HCT116 (cell line): Measurements from ENCODE around the gene CAVIN2. TPM values are rescaled to one million over a fixed set of nuclear protein-coding genes. Genes with fewer than 3 reads are reported as not detected.

Experiments
- ATAC-seq: fragments of 200-7000 bp; cut with Tn5 transposase; 2 replicates; pipeline ENCODE4 v1.9.1; 2020; ENCODE audit warnings: mild to moderate bottlenecking, moderate library complexity
- BruUV-seq: library from RNA; stranded (reverse); fragments of 400-500 nt; replicated peaks from 2 replicates; lab custom pipeline; 2021; lab: Mats Ljungman, UMichigan
- CTCF ChIA-PET: fragments of 300-600 bp; sonication (Branson Sonifier 250); formaldehyde crosslinking; loops from one replicate; lab custom pipeline; 2021; ENCODE audit warnings: antibody characterized with exemption; lab: Charles Lee
- POLR2A ChIA-PET: fragments of 300-600, 350-600 bp; sonication (Branson Sonifier 250); formaldehyde crosslinking; loops from one replicate; lab custom pipeline; 2021; ENCODE audit warnings: antibody characterized with exemption; lab: Charles Lee
- RAD21 ChIA-PET, 2 experiments: fragments of 300-600 bp; sonication (Branson Sonifier 250); formaldehyde crosslinking; loops; one replicate each; lab custom pipeline; 2023; ENCODE audit warnings: low total read pairs in 2 of 2; ENCODE audit not compliant: uncharacterized antibody in 2 of 2, unreplicated experiment in 2 of 2, low non-redundant PET in 1 of 2; lab: Charles Lee
- DNase-seq: peaks from one replicate; pipeline ENCODE4 v3.0.0-alpha.2; 2010; ENCODE audit warnings: low read depth, low spot score
- H2AFZ ChIP-seq: fragments of 200-600 bp; shearing (Covaris generic), sonication (generic); 2 replicates; pipeline ENCODE4 v1.6.1; 2017; ENCODE audit warnings: low read depth, mixed run types, mixed read lengths, antibody characterized with exemption, low read length; ENCODE audit not compliant: poor library complexity, severe bottlenecking
- H3K27ac ChIP-seq: 2 replicates; pipeline ENCODE4 v1.5.1; 2012; ENCODE audit warnings: low read depth, low read length
- H3K27me3 ChIP-seq: fragments of 200-600 bp; sonication (generic); 2 replicates; pipeline ENCODE4 v1.6.1; 2016; ENCODE audit warnings: mixed run types, low read length, mixed read lengths; ENCODE audit not compliant: insufficient read depth
- H3K36me3 ChIP-seq, 2 experiments: fragments of 200-500 bp in 1 of 2; fragments of 200-600 bp in 1 of 2; sonication (Bioruptor generic) in 1 of 2; sonication (generic) in 1 of 2; 2 replicates each; pipeline versions ENCODE4 v1.5.1 to v1.6.1; 2014 to 2016; ENCODE audit warnings: low read length in 2 of 2, inconsistent platforms in 1 of 2, mixed read lengths in 1 of 2, mixed run types in 1 of 2; ENCODE audit not compliant: insufficient read depth in 2 of 2, control insufficient read depth in 1 of 2
- H3K4me1 ChIP-seq, 2 experiments: fragments of 200-600 bp in 1 of 2; sonication (generic) in 1 of 2; 2 replicates each; pipeline versions ENCODE4 v1.5.1 to v1.6.1; 2012 to 2017; ENCODE audit warnings: low read length in 2 of 2, inconsistent platforms in 1 of 2, mild to moderate bottlenecking in 1 of 2, mixed read lengths in 1 of 2, mixed run types in 1 of 2, moderate library complexity in 1 of 2; ENCODE audit not compliant: insufficient read depth in 2 of 2, control insufficient read depth in 1 of 2
- H3K4me2 ChIP-seq: fragments of 200-600 bp; sonication (generic); 2 replicates; pipeline ENCODE4 v1.6.1; 2017; ENCODE audit warnings: mixed run types, low read length, mixed read lengths
- H3K4me3 ChIP-seq, 2 experiments: fragments of 200-600 bp in 1 of 2; sonication (generic) in 1 of 2; replicated peaks in 1 of 2; 2 replicates each; pipeline ENCODE4 v1.5.1; 2011 to 2016; ENCODE audit warnings: low read length in 2 of 2, control low read depth in 1 of 2, low read depth in 1 of 2, mild to moderate bottlenecking in 1 of 2, mixed read lengths in 1 of 2, mixed run types in 1 of 2
- H3K79me2 ChIP-seq: fragments of 200-600 bp; sonication (generic); 2 replicates; pipeline ENCODE4 v1.6.1; 2017; ENCODE audit warnings: mild to moderate bottlenecking, mixed run types, low read length, moderate library complexity, mixed read lengths; ENCODE audit not compliant: insufficient read depth
- H3K9ac ChIP-seq: fragments of 200-600 bp; sonication (generic); 2 replicates; pipeline ENCODE4 v1.6.1; 2016; ENCODE audit warnings: low read length, mixed read lengths
- H3K9me2 ChIP-seq: fragments of 200-600 bp; sonication (generic), shearing (Covaris generic); 2 replicates; pipeline ENCODE4 v1.6.1; 2017; ENCODE audit warnings: mixed run types, mild to moderate bottlenecking, moderate library complexity; ENCODE audit not compliant: insufficient read depth
- H3K9me3 ChIP-seq, 2 experiments: fragments of 200-500 bp in 1 of 2; fragments of 200-600 bp in 1 of 2; sonication (Bioruptor generic) in 1 of 2; sonication (generic) in 1 of 2; 2 replicates each; pipeline ENCODE4 v1.6.1; 2014 to 2017; ENCODE audit warnings: low read length in 2 of 2, mixed read lengths in 2 of 2, inconsistent platforms in 1 of 2, low read depth in 1 of 2, mild to moderate bottlenecking in 1 of 2, mixed run types in 1 of 2, moderate library complexity in 1 of 2; ENCODE audit not compliant: control insufficient read depth in 1 of 2, insufficient read depth in 1 of 2
- H4K20me1 ChIP-seq: fragments of 200-600 bp; sonication (generic), shearing (Covaris generic); 2 replicates; pipeline ENCODE4 v1.6.1; 2017; ENCODE audit warnings: mixed run types, mild to moderate bottlenecking, moderate library complexity; ENCODE audit not compliant: insufficient read depth
- ATF3 ChIP-seq: IDR thresholded peaks from 2 replicates; pipeline ENCODE4 v1.6.1; 2012
- CEBPB ChIP-seq: IDR thresholded peaks from 2 replicates; pipeline ENCODE4 v1.6.1; 2012; ENCODE audit warnings: low read depth
- EGR1 ChIP-seq: IDR thresholded peaks from 2 replicates; pipeline ENCODE4 v1.6.1; 2012; ENCODE audit warnings: low read depth
- EZH2 ChIP-seq: fragments of 200-600 bp; sonication (generic); IDR thresholded peaks from 2 replicates; pipeline ENCODE4 v1.6.1; 2017; ENCODE audit warnings: antibody characterized with exemption, mixed run types
- FOSL1 ChIP-seq: IDR thresholded peaks from 2 replicates; pipeline ENCODE4 v1.6.1; 2012; ENCODE audit warnings: low read depth
- POLR2AphosphoS5 ChIP-seq: IDR thresholded peaks from 2 replicates; pipeline ENCODE4 v1.6.1; 2011; ENCODE audit warnings: mild to moderate bottlenecking, low read depth, low read length, moderate library complexity
- RAD21 ChIP-seq: IDR thresholded peaks from 2 replicates; pipeline ENCODE4 v1.6.1; 2012; ENCODE audit warnings: low read depth, mild to moderate bottlenecking
- REST ChIP-seq: IDR thresholded peaks from 2 replicates; pipeline ENCODE4 v1.6.1; 2012; ENCODE audit warnings: low read depth
- SIN3A ChIP-seq: IDR thresholded peaks from 2 replicates; pipeline ENCODE4 v1.6.1; 2012; ENCODE audit warnings: low read depth
- SP1 ChIP-seq: IDR thresholded peaks from 2 replicates; pipeline ENCODE4 v1.6.1; 2012; ENCODE audit warnings: low read depth
- SRF ChIP-seq: IDR thresholded peaks from 2 replicates; pipeline ENCODE4 v1.6.1; 2012; ENCODE audit warnings: low read depth
- YY1 ChIP-seq: IDR thresholded peaks from 2 replicates; pipeline ENCODE4 v1.6.1; 2011; ENCODE audit warnings: low read length, low read depth, moderate library complexity, mild to moderate bottlenecking; ENCODE audit not compliant: insufficient replicate concordance; ENCODE audit errors: extremely low read depth
- ZBTB33 ChIP-seq: IDR thresholded peaks from 2 replicates; pipeline ENCODE4 v1.6.1; 2011; ENCODE audit warnings: mild to moderate bottlenecking, low read length, moderate library complexity; ENCODE audit not compliant: insufficient replicate concordance; ENCODE audit errors: extremely low read depth
- ZFX ChIP-seq: fragments of 450-650 bp; IDR thresholded peaks from 2 replicates; pipeline ENCODE4 v1.6.1; 2017
- ZNF274 ChIP-seq: fragments of 200-500 bp; sonication (Bioruptor generic); IDR thresholded peaks from 2 replicates; pipeline ENCODE4 v1.6.1; 2014; ENCODE audit warnings: mild to moderate bottlenecking, low read depth, low read length, inconsistent platforms
- intact Hi-C: fragments of 100-400 bp; cut with micrococcal nuclease; formaldehyde crosslinking; loops from 2 replicates; pipeline ENCODE4 v1.10.0; 2022
- total RNA-seq: library from RNA; stranded (reverse); gene quantifications from one replicate; pipeline ENCODE4 v1.2.1, GENCODE V29; 2021; ENCODE audit not compliant: unreplicated experiment

CAVIN2 gene
- total RNA-seq, 1 experiment from 2014 or later = 0.27 TPM

- no peak overlapping the region for H2AFZ ChIP-seq
- DNase-seq (no peak), ATAC-seq (no peak)
- ChIA-PET CTCF (interaction anchor here (1.7 to 1.8 kb wide), 2 partner anchors 23 to 34 kb away, joined by 4 read pairs; no protein-coding TSS in a partner anchor), RAD21 (no interaction called here), POLR2A (no interaction called here)
- H3K4me1 ChIP-seq = peaks cover 0 to 5% of the 10 kb centered on the region in 2 experiments; a peak in 1 of 4 replicates
- H3K9ac ChIP-seq = no peak overlapping the region
- H4K20me1 ChIP-seq = no peaks in the 10 kb centered on the region
- H3K79me2 ChIP-seq = no peaks in the 10 kb centered on the region
- H3K9me2 ChIP-seq = no peaks in the 10 kb centered on the region
- intact Hi-C loops = no loop called here
- no peak overlapping the region for H3K4me3 ChIP-seq
- H3K4me2 ChIP-seq = no peak overlapping the region
- no peak for TF ChIP-seq ZNF274
- no peak for TF ChIP-seq ATF3
- no peak for TF ChIP-seq EZH2
- TF ChIP-seq CEBPB = no peak
- no peak for TF ChIP-seq REST
- TF ChIP-seq RAD21 = no peak
- no peak for TF ChIP-seq POLR2AphosphoS5
- TF ChIP-seq FOSL1 = no peak
- TF ChIP-seq SP1 = no peak
- TF ChIP-seq ZBTB33 = no peak
- no peak for TF ChIP-seq YY1
- TF ChIP-seq EGR1 = no peak
- no peak for TF ChIP-seq SRF
- TF ChIP-seq SIN3A = no peak
- no peak for TF ChIP-seq ZFX
- H3K27me3 ChIP-seq = no peaks in the 10 kb centered on the region
- H3K36me3 ChIP-seq = no peaks in the 10 kb centered on the region
- H3K27ac ChIP-seq = no peak overlapping the region
- no TSS peak for BruUV-seq
- H3K9me3 ChIP-seq = no peaks in the 10 kb centered on the region
Measured at GRCh38 chr2:191845876-191846514, 893 bp downstream of the CAVIN2 start.
